ENCODE measurements around the gene BANF1.
"Not testable (repeated sequence)": the region's sequence is repeated elsewhere in the genome, so short reads cannot be mapped to it uniquely, and the experiment has no call there.

BANF1 gene

GRCh38 chr11:65997286-65997685 is 5.0 kb upstream of the BANF1 start:
- H3K9ac ChIP-seq (ENCODE audit: low read depth in 1 of 2, low read length in 2 of 2): no peak overlapping the region
- H3K27me3 ChIP-seq (ENCODE audit: control insufficient read depth in 2 of 2, insufficient read depth in 2 of 2, low read length in 2 of 2): no peaks in the 10 kb centered on the region
- H3K36me3 ChIP-seq (ENCODE audit: control insufficient read depth in 2 of 2, insufficient read depth in 2 of 2, low read length in 2 of 2): peaks cover 27 to 36% of the 10 kb centered on the region in 2 donors
- H3K9me3 ChIP-seq (ENCODE audit: control insufficient read depth in 2 of 2, low read length in 2 of 2): no peaks in the 10 kb centered on the region
- no peak overlapping the region for H3K4me3 ChIP-seq (ENCODE audit: low read length in 2 of 2)
- peaks cover 9 to 11% of the 10 kb centered on the region in 2 donors for H3K4me1 ChIP-seq (ENCODE audit: control insufficient read depth in 2 of 2, insufficient read depth in 2 of 2, low read length in 2 of 2)
- no peak overlapping the region for H3K27ac ChIP-seq (ENCODE audit: low read depth in 2 of 2, low read length in 2 of 2)

- Histone ChIP-seq H3K27me3 (ENCODE audit: control insufficient read depth in 2 of 2, insufficient read depth in 2 of 2, low read length in 2 of 2) (no peaks in the 10 kb centered on the region), H3K9ac (ENCODE audit: low read depth in 1 of 2, low read length in 2 of 2) (peak overlapping the region; percentile 79 to 80), H3K27ac (ENCODE audit: low read depth in 2 of 2, low read length in 2 of 2) (peak overlapping the region; percentile 96 to 99), H3K4me3 (ENCODE audit: low read length in 2 of 2) (peak overlapping the region; percentile 85 to 100), H3K9me3 (ENCODE audit: control insufficient read depth in 2 of 2, low read length in 2 of 2) (no peaks in the 10 kb centered on the region), H3K36me3 (ENCODE audit: control insufficient read depth in 2 of 2, insufficient read depth in 2 of 2, low read length in 2 of 2) (peaks cover 30 to 41% of the 10 kb centered on the region in 2 donors), H3K4me1 (ENCODE audit: control insufficient read depth in 2 of 2, insufficient read depth in 2 of 2, low read length in 2 of 2) (peaks cover 14 to 16% of the 10 kb centered on the region in 2 donors)
Observed at GRCh38 chr11:66002648-66003225, 434 bp downstream of the BANF1 start.

- peaks cover 14 to 16% of the 10 kb centered on the region in 2 donors for H3K4me1 ChIP-seq (ENCODE audit: control insufficient read depth in 2 of 2, insufficient read depth in 2 of 2, low read length in 2 of 2)
- H3K27ac ChIP-seq (ENCODE audit: low read depth in 2 of 2, low read length in 2 of 2): peak overlapping the region; percentile 96 to 99
Observed at GRCh38 chr11:66003291-66003690, 988 bp downstream of the BANF1 start.

GRCh38 chr11:66004186-66004585 is 1.9 kb downstream of the BANF1 start:
- no peak overlapping the region for H3K4me3 ChIP-seq (ENCODE audit: low read length in 2 of 2)
- H3K27ac ChIP-seq (ENCODE audit: low read depth in 2 of 2, low read length in 2 of 2): no peak overlapping the region
- H3K27me3 ChIP-seq (ENCODE audit: control insufficient read depth in 2 of 2, insufficient read depth in 2 of 2, low read length in 2 of 2): no peaks in the 10 kb centered on the region
- H3K9me3 ChIP-seq (ENCODE audit: control insufficient read depth in 2 of 2, low read length in 2 of 2): no peaks in the 10 kb centered on the region
- H3K9ac ChIP-seq (ENCODE audit: low read depth in 1 of 2, low read length in 2 of 2): no peak overlapping the region
- H3K4me1 ChIP-seq (ENCODE audit: control insufficient read depth in 2 of 2, insufficient read depth in 2 of 2, low read length in 2 of 2): peaks cover 14 to 16% of the 10 kb centered on the region in 2 donors
- H3K36me3 ChIP-seq (ENCODE audit: control insufficient read depth in 2 of 2, insufficient read depth in 2 of 2, low read length in 2 of 2): peaks cover 18 to 27% of the 10 kb centered on the region in 2 donors

More at GRCh38 chr11:66003291-66003690, 988 bp downstream of the BANF1 start:
- Histone ChIP-seq H3K9me3 (ENCODE audit: control insufficient read depth in 2 of 2, low read length in 2 of 2) (no peaks in the 10 kb centered on the region), H3K9ac (ENCODE audit: low read depth in 1 of 2, low read length in 2 of 2) (peak overlapping the region; percentile 79 to 80), H3K36me3 (ENCODE audit: control insufficient read depth in 2 of 2, insufficient read depth in 2 of 2, low read length in 2 of 2) (peaks cover 27 to 36% of the 10 kb centered on the region in 2 donors), H3K4me3 (ENCODE audit: low read length in 2 of 2) (peak overlapping the region; percentile 85 to 100), H3K27me3 (ENCODE audit: control insufficient read depth in 2 of 2, insufficient read depth in 2 of 2, low read length in 2 of 2) (no peaks in the 10 kb centered on the region)

GRCh38 chr11:66006134-66006890 is 4.0 kb downstream of the BANF1 start:
- Histone ChIP-seq H3K4me3 (ENCODE audit: low read length in 2 of 2) (no peak overlapping the region), H3K4me1 (ENCODE audit: control insufficient read depth in 2 of 2, insufficient read depth in 2 of 2, low read length in 2 of 2) (peaks cover 8 to 10% of the 10 kb centered on the region in 2 donors), H3K27ac (ENCODE audit: low read depth in 2 of 2, low read length in 2 of 2) (no peak overlapping the region), H3K9me3 (ENCODE audit: control insufficient read depth in 2 of 2, low read length in 2 of 2) (no peaks in the 10 kb centered on the region), H3K36me3 (ENCODE audit: control insufficient read depth in 2 of 2, insufficient read depth in 2 of 2, low read length in 2 of 2) (peaks cover 7 to 14% of the 10 kb centered on the region in 2 donors), H3K9ac (ENCODE audit: low read depth in 1 of 2, low read length in 2 of 2) (no peak overlapping the region), H3K27me3 (ENCODE audit: control insufficient read depth in 2 of 2, insufficient read depth in 2 of 2, low read length in 2 of 2) (peaks cover 1 to 2% of the 10 kb centered on the region in 2 donors)

- Histone ChIP-seq H3K9ac (ENCODE audit: low read depth in 1 of 2, low read length in 2 of 2) (no peak overlapping the region), H3K9me3 (ENCODE audit: control insufficient read depth in 2 of 2, low read length in 2 of 2) (no peaks in the 10 kb centered on the region), H3K27me3 (ENCODE audit: control insufficient read depth in 2 of 2, insufficient read depth in 2 of 2, low read length in 2 of 2) (peaks cover 6% of the 10 kb centered on the region in 2 donors), H3K36me3 (ENCODE audit: control insufficient read depth in 2 of 2, insufficient read depth in 2 of 2, low read length in 2 of 2) (peaks cover 7 to 14% of the 10 kb centered on the region in 2 donors), H3K4me1 (ENCODE audit: control insufficient read depth in 2 of 2, insufficient read depth in 2 of 2, low read length in 2 of 2) (peaks cover 8 to 11% of the 10 kb centered on the region in 2 donors), H3K27ac (ENCODE audit: low read depth in 2 of 2, low read length in 2 of 2) (no peak overlapping the region), H3K4me3 (ENCODE audit: low read length in 2 of 2) (no peak overlapping the region)
Observed at GRCh38 chr11:66006891-66007176, 4.5 kb downstream of the BANF1 start.

GRCh38 chr11:66007201-66007634 is 4.9 kb downstream of the BANF1 start:
- peaks cover 7 to 14% of the 10 kb centered on the region in 2 donors for H3K36me3 ChIP-seq (ENCODE audit: control insufficient read depth in 2 of 2, insufficient read depth in 2 of 2, low read length in 2 of 2)
- H3K9me3 ChIP-seq (ENCODE audit: control insufficient read depth in 2 of 2, low read length in 2 of 2): no peaks in the 10 kb centered on the region
- H3K4me1 ChIP-seq (ENCODE audit: control insufficient read depth in 2 of 2, insufficient read depth in 2 of 2, low read length in 2 of 2): peaks cover 8 to 10% of the 10 kb centered on the region in 2 donors
- H3K27ac ChIP-seq (ENCODE audit: low read depth in 2 of 2, low read length in 2 of 2): no peak overlapping the region
- H3K4me3 ChIP-seq (ENCODE audit: low read length in 2 of 2): no peak overlapping the region
- H3K9ac ChIP-seq (ENCODE audit: low read depth in 1 of 2, low read length in 2 of 2): no peak overlapping the region
- H3K27me3 ChIP-seq (ENCODE audit: control insufficient read depth in 2 of 2, insufficient read depth in 2 of 2, low read length in 2 of 2): peaks cover 6 to 7% of the 10 kb centered on the region in 2 donors

GRCh38 chr11:66008095-66008467 is 5.8 kb downstream of the BANF1 start:
- Histone ChIP-seq H3K36me3 (ENCODE audit: control insufficient read depth in 2 of 2, insufficient read depth in 2 of 2, low read length in 2 of 2) (peaks cover 7 to 14% of the 10 kb centered on the region in 2 donors), H3K9ac (ENCODE audit: low read depth in 1 of 2, low read length in 2 of 2) (no peak overlapping the region), H3K4me3 (ENCODE audit: low read length in 2 of 2) (no peak overlapping the region), H3K27ac (ENCODE audit: low read depth in 2 of 2, low read length in 2 of 2) (no peak overlapping the region), H3K9me3 (ENCODE audit: control insufficient read depth in 2 of 2, low read length in 2 of 2) (no peaks in the 10 kb centered on the region), H3K4me1 (ENCODE audit: control insufficient read depth in 2 of 2, insufficient read depth in 2 of 2, low read length in 2 of 2) (peaks cover 5 to 7% of the 10 kb centered on the region in 2 donors), H3K27me3 (ENCODE audit: control insufficient read depth in 2 of 2, insufficient read depth in 2 of 2, low read length in 2 of 2) (peaks cover 11 to 13% of the 10 kb centered on the region in 2 donors)

GRCh38 chr11:66008468-66009101 is 6.3 kb downstream of the BANF1 start:
- Histone ChIP-seq H3K4me3 (ENCODE audit: low read length in 2 of 2) (no peak overlapping the region), H3K4me1 (ENCODE audit: control insufficient read depth in 2 of 2, insufficient read depth in 2 of 2, low read length in 2 of 2) (peaks cover under 1 to 2% of the 10 kb centered on the region in 2 donors), H3K9me3 (ENCODE audit: control insufficient read depth in 2 of 2, low read length in 2 of 2) (no peaks in the 10 kb centered on the region), H3K9ac (ENCODE audit: low read depth in 1 of 2, low read length in 2 of 2) (no peak overlapping the region), H3K27me3 (ENCODE audit: control insufficient read depth in 2 of 2, insufficient read depth in 2 of 2, low read length in 2 of 2) (peaks cover 15 to 17% of the 10 kb centered on the region in 2 donors), H3K27ac (ENCODE audit: low read depth in 2 of 2, low read length in 2 of 2) (no peak overlapping the region), H3K36me3 (ENCODE audit: control insufficient read depth in 2 of 2, insufficient read depth in 2 of 2, low read length in 2 of 2) (peaks cover 7 to 12% of the 10 kb centered on the region in 2 donors)

- H3K9ac ChIP-seq (ENCODE audit: low read depth in 1 of 2, low read length in 2 of 2); H3K36me3 ChIP-seq (ENCODE audit: control insufficient read depth in 2 of 2, insufficient read depth in 2 of 2, low read length in 2 of 2); H3K27ac ChIP-seq (ENCODE audit: low read depth in 2 of 2, low read length in 2 of 2); H3K4me3 ChIP-seq (ENCODE audit: low read length in 2 of 2); H3K9me3 ChIP-seq (ENCODE audit: control insufficient read depth in 2 of 2, low read length in 2 of 2); H3K4me1 ChIP-seq (ENCODE audit: control insufficient read depth in 2 of 2, insufficient read depth in 2 of 2, low read length in 2 of 2): not testable (repeated sequence)
- H3K27me3 ChIP-seq (ENCODE audit: control insufficient read depth in 2 of 2, insufficient read depth in 2 of 2, low read length in 2 of 2): peaks cover 15 to 17% of the 10 kb centered on the region in 2 donors
Observed at GRCh38 chr11:66010036-66010435, 7.7 kb downstream of the BANF1 start.
